Heart right ventricle (tissue), 16 donors: ENCODE data around the gene SVIP. TPM values are rescaled to one million over a fixed set of nuclear protein-coding genes. Genes with fewer than 3 reads are reported as not detected.

Source experiments
- ATAC-seq, 8 donors: fragments of 200-7000 bp; cut with Tn5 transposase; one replicate each; pipeline ENCODE4 v1.9.1; 2020; ENCODE audit warnings: mild to moderate bottlenecking in 8 of 8, moderate library complexity in 8 of 8, moderate number of reproducible peaks in 1 of 8
- DNase-seq, 2 donors: peaks; one replicate each; pipeline ENCODE4 v3.0.0-alpha.2; 2020
- H3K27ac ChIP-seq, 10 donors: fragments of 200-600 bp; sonication (generic) in 2 of 10; one replicate each; pipeline versions ENCODE4 v1.5.0 to v1.8.0; 2020 to 2022; ENCODE audit warnings: mild to moderate bottlenecking in 3 of 10
- H3K27me3 ChIP-seq, 7 donors: fragments of 200-600 bp; one replicate each; pipeline ENCODE4 v1.8.0; 2021 to 2022; ENCODE audit warnings: mild to moderate bottlenecking in 2 of 7
- H3K36me3 ChIP-seq, 9 donors: fragments of 200-600 bp; sonication (generic) in 1 of 9; one replicate each; pipeline versions ENCODE4 v1.5.0 to v1.8.0; 2020 to 2022; ENCODE audit warnings: mild to moderate bottlenecking in 2 of 9
- H3K4me1 ChIP-seq, 9 donors: fragments of 200-600 bp; sonication (generic) in 1 of 9; one replicate each; pipeline versions ENCODE4 v1.5.0 to v1.8.0; 2020 to 2022; ENCODE audit warnings: mild to moderate bottlenecking in 4 of 9
- H3K4me3 ChIP-seq, 10 donors: fragments of 200-600 bp; sonication (generic) in 2 of 10; one replicate each; pipeline versions ENCODE4 v1.5.0 to v1.8.0; 2020 to 2022; ENCODE audit warnings: mild to moderate bottlenecking in 7 of 10, moderate library complexity in 2 of 10
- H3K9me3 ChIP-seq, 11 donors: fragments of 200-600 bp in 10 of 11; sonication (generic) in 2 of 11; one replicate each; pipeline versions ENCODE4 v1.5.0 to v1.8.0; 2013 to 2022; ENCODE audit warnings: mild to moderate bottlenecking in 2 of 11, control low read depth in 1 of 11, moderate library complexity in 1 of 11
- WGBS, 2 donors: extraction: QIAGEN DNeasy Blood & Tissue Kit; methylation state at CpG; one replicate each; pipeline ENCODE4 v1.1.7; 2013; ENCODE audit warnings: inconsistent platforms in 1 of 2; 5-methylcytosine and 5-hydroxymethylcytosine counted together
- intact Hi-C, 10 donors: fragments of 100-400 bp; cut with DNase I; formaldehyde crosslinking; loops; one replicate each; pipeline versions ENCODE4 v1.11.1 to v1.14.2; 2022
- long read RNA-seq, 3 donors: library from polyadenylated mRNA; unstranded; transcript quantifications; one replicate each; pipeline ENCODE4 v2.0.0, GENCODE V29; 2020 to 2021
- polyA plus RNA-seq, 2 donors: library from polyadenylated mRNA; stranded (reverse); fragments of 200-250 nt; gene quantifications; one replicate each; pipeline ENCODE4 v1.2.3, GENCODE V29; 2013
- total RNA-seq, 10 donors: library from RNA; stranded (reverse); fragmentation: NEBNext Ultra II Directional in 3 of 10; extraction: Animal tissue kit (Norgen Biotek cat#: 25700) in 3 of 10; gene quantifications; one replicate each; pipeline versions ENCODE4 v1.2.1 to v1.2.4, GENCODE V29; 2021 to 2023
- TF ChIP-seq, protein P1 (sequence below), 9 donors: fragments of 200-600 bp; sonication (generic) in 2 of 9; IDR thresholded peaks; one replicate each; pipeline versions ENCODE4 v1.5.0 to v1.8.0; 2021 to 2022; ENCODE audit warnings: antibody characterized with exemption in 9 of 9, mild to moderate bottlenecking in 5 of 9, moderate library complexity in 1 of 9
- donor health status: Arrhythmogenic right ventricular cardiomyopathy.
- donor health status: ischemic (EF 13 %, LVEDD 7.1; RV severe dilation, severe dysfunction).
- donor health status: healthy with polysubstance abuse.
- donor health status: DM: no; HTN: yes; CAD: no.
- donor health status: DM: no; HTN: no; CAD: no.
- donor health status: ischemic (EF 25% LVEDD 6.9; RV normal size, moderate dysfunction).
- donor health status: ischemic (EF 25% LVEDD 5.7; RV mildly dilated, moderate dysfunction).
- donor health status: healthy.
- donor health status: DM: yes; HTN: yes; CAD: no.
- donor health status: Ischemic cardiomyopathy.
- donor health status: ischemic (EF 35%, LVEDD 5.7; RV mildly dilated, moderate dysfunction).
- donor health status: nonischemic (EF 11% LVEDD 7.7; RV severe dilation, severe dysfunction).
- donor health status: DM: yes; HTN: yes; CAD: no.
- donor health status: PGD.
- donor health status: ischemic (EF 29% LVEDD 5.4; RV normal size, mild dysfunction).
- donor health status: nonischemic (EF 23%, LVEDD 6.1; RV moderate dilation, normal function).

SVIP gene, protein sequence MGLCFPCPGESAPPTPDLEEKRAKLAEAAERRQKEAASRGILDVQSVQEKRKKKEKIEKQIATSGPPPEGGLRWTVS
- total RNA-seq (10 to 100 TPM; 16.9 to 30.3 (median 25.3) TPM), polyA plus RNA-seq (10 to 100 TPM in 1 of 2 donors, 1 to 10 TPM in 1; 9.7 to 15.6 TPM)
- long read RNA-seq, donor 1, full-length matches to known transcripts: 8 of 14 reads
- long read RNA-seq, donor 1, partial matches to known transcripts: 4 of 14 reads
- long read RNA-seq, donor 1, other reads (novel, unspliced or antisense): 2 of 14 reads
- long read RNA-seq, donor 2, full-length matches to known transcripts: 16 of 29 reads
- long read RNA-seq, donor 2, partial matches to known transcripts: 11 of 29 reads
- long read RNA-seq, donor 2, other reads (novel, unspliced or antisense): 2 of 29 reads
- long read RNA-seq, donor 3, full-length matches to known transcripts: 2 of 6 reads
- long read RNA-seq, donor 3, partial matches to known transcripts: 2 of 6 reads
- long read RNA-seq, donor 3, other reads (novel, unspliced or antisense): 2 of 6 reads

DNA sequence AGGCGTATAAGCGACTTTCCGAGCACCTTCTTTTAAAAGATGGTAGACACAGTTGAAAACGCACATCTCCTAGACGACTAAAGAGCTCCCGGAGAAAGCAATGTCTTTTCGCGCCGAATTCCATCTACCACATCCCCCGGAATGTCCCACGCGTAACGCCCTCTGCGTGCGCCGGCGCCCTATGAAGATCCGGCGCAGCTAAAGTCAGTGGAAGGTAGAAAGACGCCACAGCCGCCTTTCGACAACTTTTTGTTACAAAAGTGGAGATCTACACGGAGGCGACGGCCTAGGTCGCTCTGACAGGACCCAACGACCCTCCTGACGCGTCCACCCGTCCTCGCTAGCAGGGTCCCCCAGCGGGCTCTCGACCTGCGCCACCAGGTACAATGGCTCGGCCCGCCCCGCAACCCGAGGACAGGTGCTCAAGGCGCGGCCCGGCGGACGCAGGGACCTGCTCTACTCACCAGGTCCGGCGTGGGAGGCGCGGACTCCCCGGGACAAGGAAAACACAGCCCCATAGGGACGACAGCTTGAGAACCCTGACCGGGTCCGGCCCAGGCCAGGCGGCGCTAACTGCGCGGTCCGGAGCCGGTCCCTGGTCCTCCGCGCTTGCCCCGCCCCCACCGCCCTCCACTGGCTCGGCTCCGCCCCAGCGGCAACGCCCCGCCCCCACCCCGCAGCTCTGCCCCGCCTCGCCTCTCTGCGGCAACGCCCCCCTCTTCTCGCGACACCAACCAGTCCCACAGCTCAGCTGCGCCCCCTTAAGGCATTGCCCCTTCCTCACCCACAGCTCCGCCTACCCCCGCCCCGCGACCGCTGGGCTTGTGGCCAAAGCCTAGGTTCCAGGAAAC lies at the start of gene SVIP:
Gene SVIP (minus strand): TSS at position 571 of the 851 bp plus-strand sequence. CDS start 53 bp downstream, at position 518.
- peak within 1 kb of the TSS; percentile 79 to 98 (median 92) for H3K4me3 ChIP-seq
- TF ChIP-seq, protein P1, sequence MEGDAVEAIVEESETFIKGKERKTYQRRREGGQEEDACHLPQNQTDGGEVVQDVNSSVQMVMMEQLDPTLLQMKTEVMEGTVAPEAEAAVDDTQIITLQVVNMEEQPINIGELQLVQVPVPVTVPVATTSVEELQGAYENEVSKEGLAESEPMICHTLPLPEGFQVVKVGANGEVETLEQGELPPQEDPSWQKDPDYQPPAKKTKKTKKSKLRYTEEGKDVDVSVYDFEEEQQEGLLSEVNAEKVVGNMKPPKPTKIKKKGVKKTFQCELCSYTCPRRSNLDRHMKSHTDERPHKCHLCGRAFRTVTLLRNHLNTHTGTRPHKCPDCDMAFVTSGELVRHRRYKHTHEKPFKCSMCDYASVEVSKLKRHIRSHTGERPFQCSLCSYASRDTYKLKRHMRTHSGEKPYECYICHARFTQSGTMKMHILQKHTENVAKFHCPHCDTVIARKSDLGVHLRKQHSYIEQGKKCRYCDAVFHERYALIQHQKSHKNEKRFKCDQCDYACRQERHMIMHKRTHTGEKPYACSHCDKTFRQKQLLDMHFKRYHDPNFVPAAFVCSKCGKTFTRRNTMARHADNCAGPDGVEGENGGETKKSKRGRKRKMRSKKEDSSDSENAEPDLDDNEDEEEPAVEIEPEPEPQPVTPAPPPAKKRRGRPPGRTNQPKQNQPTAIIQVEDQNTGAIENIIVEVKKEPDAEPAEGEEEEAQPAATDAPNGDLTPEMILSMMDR (IDR thresholded peaks at IDR 0.05): peak; percentile 34 to 81 (median 71)
- 1% methylated on average over 78 to 79 of the region's 79 CpGs for WGBS, 2 donors
- intact Hi-C loops: no loop called here
- H3K4me1 ChIP-seq: peaks cover 0 to 19% (median 13%) of the 10 kb centered on the region in 9 donors
- peak within 1 kb of the TSS; percentile 57 to 95 (median 88) for H3K27ac ChIP-seq
- DNase-seq: peak; percentile 95 to 97
- ATAC-seq: peak; percentile 98 to 100 (median 99)
- no peaks in the 10 kb centered on the region for H3K27me3 ChIP-seq
- H3K36me3 ChIP-seq: peaks cover 0 to 29% (median 5%) of the 10 kb centered on the region in 9 donors
- no peaks in the 10 kb centered on the region for H3K9me3 ChIP-seq

DNA sequence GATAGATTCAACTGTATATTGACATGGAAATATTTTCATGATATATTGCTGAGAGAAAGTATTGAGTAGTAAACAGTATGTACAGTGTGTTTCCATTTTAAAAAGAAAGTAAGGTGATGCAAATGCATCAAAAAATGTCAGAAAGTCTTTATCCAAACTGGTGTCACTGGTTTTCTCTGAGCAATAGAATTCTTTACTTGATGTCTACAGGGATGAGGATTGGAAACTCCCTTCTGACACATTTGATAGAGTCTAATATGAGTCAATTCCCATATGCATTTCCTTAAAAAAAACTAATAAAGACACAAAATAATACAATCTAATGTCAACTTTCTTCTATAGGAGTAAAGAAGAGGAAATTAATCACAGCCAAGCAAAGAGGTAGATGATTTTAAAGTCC lies 49.0 kb upstream of the SVIP start:
- H3K27me3 ChIP-seq: no peaks in the 10 kb centered on the region
- no peak overlapping the region for H3K4me3 ChIP-seq
- intact Hi-C loops: no loop called here
- H3K36me3 ChIP-seq: no peaks in the 10 kb centered on the region
- no peak overlapping the region for H3K27ac ChIP-seq
- DNase-seq (no peak), ATAC-seq (no peak)
- peaks cover 0 to 4% (median 0%) of the 10 kb centered on the region in 9 donors for H3K4me1 ChIP-seq
- no peaks in the 10 kb centered on the region for H3K9me3 ChIP-seq
- TF ChIP-seq, protein P1 (IDR thresholded peaks at IDR 0.05): no peak

DNA sequence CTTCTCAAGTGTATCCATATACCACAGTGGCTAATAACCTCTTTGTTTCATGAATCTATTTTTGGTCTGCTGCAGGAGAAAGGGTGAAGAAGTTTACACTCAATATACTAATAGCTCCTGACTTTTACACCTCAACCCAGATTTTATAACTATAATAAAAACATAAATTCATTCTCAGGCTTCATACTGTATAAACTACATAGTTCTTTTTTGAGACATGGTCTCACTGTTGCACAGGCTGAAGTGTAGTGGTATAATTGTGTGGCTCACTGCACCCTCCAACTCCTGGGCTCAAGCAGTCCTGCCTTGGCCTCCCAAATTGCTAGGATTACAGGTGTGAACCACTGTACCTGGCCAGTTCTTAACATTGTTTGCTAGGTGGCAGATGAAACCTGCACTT lies 48.4 kb upstream of the SVIP start:
- intact Hi-C loops: no loop called here
- no peak for DNase-seq
- TF ChIP-seq, protein P1 (IDR thresholded peaks at IDR 0.05): no peak
- Histone ChIP-seq H3K4me3 (no peak overlapping the region), H3K36me3 (no peaks in the 10 kb centered on the region), H3K4me1 (peaks cover 0 to 4% (median 0%) of the 10 kb centered on the region in 9 donors), H3K27me3 (no peaks in the 10 kb centered on the region), H3K27ac (no peak overlapping the region), H3K9me3 (no peaks in the 10 kb centered on the region)
- ATAC-seq: no peak

DNA sequence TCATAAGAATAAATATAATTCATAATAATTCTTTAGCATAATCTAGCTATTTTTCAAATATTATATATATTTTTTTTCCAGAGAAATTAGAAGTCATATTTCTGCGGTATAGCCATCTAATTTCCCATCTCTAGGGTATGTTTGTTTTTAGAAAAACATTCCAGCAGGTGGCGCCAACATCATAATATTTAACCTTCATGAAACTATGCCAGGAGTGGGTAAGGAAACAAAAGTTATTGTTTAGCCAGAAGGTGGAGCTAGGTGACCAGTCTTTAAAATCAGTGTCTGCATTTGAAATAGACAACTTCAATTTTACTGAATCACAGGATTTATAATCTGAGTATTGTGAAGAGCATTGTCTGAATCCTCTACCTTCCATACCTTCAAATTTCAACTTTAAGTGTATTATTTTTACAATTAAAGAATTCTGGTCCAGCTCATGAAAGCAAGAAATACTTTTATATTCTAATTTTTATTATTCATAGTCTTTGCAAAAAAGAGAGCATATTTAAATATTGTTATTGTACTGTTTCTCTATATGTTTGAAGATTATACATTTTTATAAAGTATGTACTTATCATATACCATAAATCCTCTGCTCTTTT lies 46.4 kb upstream of the SVIP start:
- WGBS, 2 donors: 6 to 8% methylated on average over 2 of the region's 2 CpGs
- DNase-seq (peak in 1 of 2 donors; percentile 69), ATAC-seq (peak in 4 of 8 donors; percentile 54 to 74 (median 69))
- Histone ChIP-seq H3K27me3 (no peaks in the 10 kb centered on the region), H3K4me1 (peaks cover 0 to 4% (median 0%) of the 10 kb centered on the region in 9 donors), H3K4me3 (no peak overlapping the region), H3K27ac (no peak overlapping the region), H3K9me3 (no peaks in the 10 kb centered on the region), H3K36me3 (no peaks in the 10 kb centered on the region)
- TF ChIP-seq, protein P1 (IDR thresholded peaks at IDR 0.05): peak; percentile 57 to 89 (median 77)
- intact Hi-C loops: no loop called here
